PFSK-1 (cell line): Measurements from ENCODE around the gene AOPEP.

Source experiments
- FOXP2 ChIP-seq: optimal IDR thresholded peaks from 2 replicates; pipeline ENCODE3; 2011; ENCODE audit warnings: borderline replicate concordance, control low read depth, inconsistent platforms; ENCODE audit not compliant: insufficient read depth; ENCODE audit errors: extremely low read length, extremely low read depth
- POLR2AphosphoS5 ChIP-seq: IDR thresholded peaks from 2 replicates; pipeline ENCODE4 v1.6.1; 2012; ENCODE audit warnings: low read depth, mild to moderate bottlenecking, control low read depth, low read length, moderate library complexity
- SIN3A ChIP-seq: IDR thresholded peaks from 2 replicates; pipeline ENCODE4 v1.6.1; 2012; ENCODE audit warnings: mild to moderate bottlenecking, low read length, moderate library complexity, borderline replicate concordance; ENCODE audit not compliant: insufficient read depth
- TAF1 ChIP-seq: IDR thresholded peaks from 2 replicates; pipeline ENCODE4 v1.6.1; 2012; ENCODE audit warnings: low read length, control low read depth, borderline replicate concordance; ENCODE audit not compliant: insufficient read depth
- TF ChIP-seq, protein P1 (sequence below), 2 experiments: IDR thresholded peaks; 2 replicates each; pipeline versions ENCODE4 v1.6.1 to v1.8.0; 2011 to 2012; ENCODE audit warnings: low read depth in 2 of 2, low read length in 2 of 2, control low read depth in 1 of 2, inconsistent platforms in 1 of 2, mild to moderate bottlenecking in 1 of 2, moderate library complexity in 1 of 2; ENCODE audit not compliant: insufficient read depth in 1 of 2

DNA sequence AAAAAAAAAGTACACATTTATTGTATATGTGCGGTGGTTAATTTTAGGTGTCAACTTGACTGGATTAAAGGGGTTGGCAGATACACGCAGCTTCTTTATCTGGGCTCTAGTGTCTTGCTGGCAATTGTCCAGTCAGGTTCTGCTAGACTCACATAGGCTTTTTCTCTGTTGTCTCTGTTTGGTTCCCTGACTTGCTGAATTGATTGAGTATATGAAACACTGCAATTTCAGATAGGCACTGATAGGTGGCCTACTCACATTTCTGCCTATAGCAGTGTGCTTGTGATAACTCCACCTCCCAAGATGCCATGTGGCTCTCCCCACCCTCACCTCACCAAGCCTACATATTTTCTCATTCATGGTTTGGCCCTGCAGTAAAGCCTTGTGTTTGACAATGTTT is 52.5 kb downstream of the AOPEP start:
- TF ChIP-seq POLR2AphosphoS5 (no peak), TAF1 (no peak), SIN3A (no peak), FOXP2 (no peak)
- TF ChIP-seq, protein P1, sequence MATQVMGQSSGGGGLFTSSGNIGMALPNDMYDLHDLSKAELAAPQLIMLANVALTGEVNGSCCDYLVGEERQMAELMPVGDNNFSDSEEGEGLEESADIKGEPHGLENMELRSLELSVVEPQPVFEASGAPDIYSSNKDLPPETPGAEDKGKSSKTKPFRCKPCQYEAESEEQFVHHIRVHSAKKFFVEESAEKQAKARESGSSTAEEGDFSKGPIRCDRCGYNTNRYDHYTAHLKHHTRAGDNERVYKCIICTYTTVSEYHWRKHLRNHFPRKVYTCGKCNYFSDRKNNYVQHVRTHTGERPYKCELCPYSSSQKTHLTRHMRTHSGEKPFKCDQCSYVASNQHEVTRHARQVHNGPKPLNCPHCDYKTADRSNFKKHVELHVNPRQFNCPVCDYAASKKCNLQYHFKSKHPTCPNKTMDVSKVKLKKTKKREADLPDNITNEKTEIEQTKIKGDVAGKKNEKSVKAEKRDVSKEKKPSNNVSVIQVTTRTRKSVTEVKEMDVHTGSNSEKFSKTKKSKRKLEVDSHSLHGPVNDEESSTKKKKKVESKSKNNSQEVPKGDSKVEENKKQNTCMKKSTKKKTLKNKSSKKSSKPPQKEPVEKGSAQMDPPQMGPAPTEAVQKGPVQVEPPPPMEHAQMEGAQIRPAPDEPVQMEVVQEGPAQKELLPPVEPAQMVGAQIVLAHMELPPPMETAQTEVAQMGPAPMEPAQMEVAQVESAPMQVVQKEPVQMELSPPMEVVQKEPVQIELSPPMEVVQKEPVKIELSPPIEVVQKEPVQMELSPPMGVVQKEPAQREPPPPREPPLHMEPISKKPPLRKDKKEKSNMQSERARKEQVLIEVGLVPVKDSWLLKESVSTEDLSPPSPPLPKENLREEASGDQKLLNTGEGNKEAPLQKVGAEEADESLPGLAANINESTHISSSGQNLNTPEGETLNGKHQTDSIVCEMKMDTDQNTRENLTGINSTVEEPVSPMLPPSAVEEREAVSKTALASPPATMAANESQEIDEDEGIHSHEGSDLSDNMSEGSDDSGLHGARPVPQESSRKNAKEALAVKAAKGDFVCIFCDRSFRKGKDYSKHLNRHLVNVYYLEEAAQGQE (IDR thresholded peaks at IDR 0.05; ENCODE audit: insufficient read depth in 1 of 2, low read depth in 2 of 2, low read length in 2 of 2) = no peak
